ENCODE results near the gene WNT3.
A peak's percentile ranks its signal among the peaks of the same experiment; 100 is the strongest.

WNT3 gene

GRCh38 chr17:46730679-46731078 is 87.8 kb downstream of the WNT3 start:
- H3K27ac Mint-ChIP-seq: no peak overlapping the region
- H3K4me3 Mint-ChIP-seq: no peak overlapping the region
- peaks cover 37% of the 10 kb centered on the region for H3K4me1 Mint-ChIP-seq
- H3K27me3 Mint-ChIP-seq (ENCODE audit: low read depth, poor library complexity): no peaks in the 10 kb centered on the region
- peaks cover 3% of the 10 kb centered on the region for H3K36me3 Mint-ChIP-seq (ENCODE audit: low read depth)
- TF ChIP-seq, protein P1, sequence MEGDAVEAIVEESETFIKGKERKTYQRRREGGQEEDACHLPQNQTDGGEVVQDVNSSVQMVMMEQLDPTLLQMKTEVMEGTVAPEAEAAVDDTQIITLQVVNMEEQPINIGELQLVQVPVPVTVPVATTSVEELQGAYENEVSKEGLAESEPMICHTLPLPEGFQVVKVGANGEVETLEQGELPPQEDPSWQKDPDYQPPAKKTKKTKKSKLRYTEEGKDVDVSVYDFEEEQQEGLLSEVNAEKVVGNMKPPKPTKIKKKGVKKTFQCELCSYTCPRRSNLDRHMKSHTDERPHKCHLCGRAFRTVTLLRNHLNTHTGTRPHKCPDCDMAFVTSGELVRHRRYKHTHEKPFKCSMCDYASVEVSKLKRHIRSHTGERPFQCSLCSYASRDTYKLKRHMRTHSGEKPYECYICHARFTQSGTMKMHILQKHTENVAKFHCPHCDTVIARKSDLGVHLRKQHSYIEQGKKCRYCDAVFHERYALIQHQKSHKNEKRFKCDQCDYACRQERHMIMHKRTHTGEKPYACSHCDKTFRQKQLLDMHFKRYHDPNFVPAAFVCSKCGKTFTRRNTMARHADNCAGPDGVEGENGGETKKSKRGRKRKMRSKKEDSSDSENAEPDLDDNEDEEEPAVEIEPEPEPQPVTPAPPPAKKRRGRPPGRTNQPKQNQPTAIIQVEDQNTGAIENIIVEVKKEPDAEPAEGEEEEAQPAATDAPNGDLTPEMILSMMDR (IDR thresholded peaks at IDR 0.05): no peak
- no peak for DNase-seq
- H3K9me3 Mint-ChIP-seq: no peaks in the 10 kb centered on the region

GRCh38 chr17:46730026-46730425 is 88.5 kb downstream of the WNT3 start:
- TF ChIP-seq, protein P1 (IDR thresholded peaks at IDR 0.05): no peak
- H3K9me3 Mint-ChIP-seq: no peaks in the 10 kb centered on the region
- H3K27me3 Mint-ChIP-seq (ENCODE audit: low read depth, poor library complexity): no peaks in the 10 kb centered on the region
- H3K4me3 Mint-ChIP-seq: no peak overlapping the region
- no peak for DNase-seq
- H3K36me3 Mint-ChIP-seq (ENCODE audit: low read depth): peaks cover 3% of the 10 kb centered on the region
- no peak overlapping the region for H3K27ac Mint-ChIP-seq
- peaks cover 37% of the 10 kb centered on the region for H3K4me1 Mint-ChIP-seq

DNA sequence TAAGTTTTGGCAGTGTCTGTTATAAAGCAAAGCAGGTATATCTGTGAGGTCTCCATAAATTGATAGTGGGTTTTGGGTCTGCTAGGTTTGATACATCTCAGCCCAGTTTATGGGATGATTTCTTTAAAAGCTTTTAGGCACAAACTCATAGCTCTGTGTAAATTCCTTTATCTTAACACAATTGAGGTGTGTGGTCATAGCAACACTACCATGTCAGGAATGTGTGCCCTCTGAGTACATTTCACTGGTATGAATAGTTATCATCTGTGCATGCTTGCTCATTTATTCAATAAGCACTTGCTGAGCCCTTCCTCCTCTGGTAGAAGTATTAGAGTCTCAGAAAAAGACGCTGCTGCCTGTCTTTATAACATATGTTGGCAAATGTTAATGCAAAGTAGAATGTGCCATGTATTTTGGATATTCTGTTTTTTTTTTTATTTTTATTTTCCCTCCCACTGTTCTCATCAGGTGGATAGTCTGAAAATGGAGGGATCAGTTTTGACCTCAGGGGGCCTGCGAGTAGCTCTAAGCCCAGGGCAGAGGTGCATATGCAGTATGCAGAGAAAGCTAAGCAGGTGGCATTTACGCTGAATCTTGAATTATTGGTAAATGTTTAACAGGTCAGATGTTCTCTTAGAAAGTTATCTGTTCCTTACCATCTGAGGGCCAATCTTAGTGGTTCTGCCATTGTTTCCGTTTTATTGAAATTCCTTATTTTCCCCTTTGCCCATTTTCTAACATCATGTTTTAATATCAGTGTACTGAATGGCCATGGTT is 90.7 kb downstream of the WNT3 start:
- TF ChIP-seq, protein P1 (IDR thresholded peaks at IDR 0.05): no peak
- Mint-ChIP-seq H3K27ac (no peak overlapping the region), H3K36me3 (ENCODE audit: low read depth) (peaks cover 3% of the 10 kb centered on the region), H3K27me3 (ENCODE audit: low read depth, poor library complexity) (no peaks in the 10 kb centered on the region), H3K4me3 (no peak overlapping the region), H3K4me1 (peaks cover 29% of the 10 kb centered on the region), H3K9me3 (no peaks in the 10 kb centered on the region)
- DNase-seq: no peak

DNA sequence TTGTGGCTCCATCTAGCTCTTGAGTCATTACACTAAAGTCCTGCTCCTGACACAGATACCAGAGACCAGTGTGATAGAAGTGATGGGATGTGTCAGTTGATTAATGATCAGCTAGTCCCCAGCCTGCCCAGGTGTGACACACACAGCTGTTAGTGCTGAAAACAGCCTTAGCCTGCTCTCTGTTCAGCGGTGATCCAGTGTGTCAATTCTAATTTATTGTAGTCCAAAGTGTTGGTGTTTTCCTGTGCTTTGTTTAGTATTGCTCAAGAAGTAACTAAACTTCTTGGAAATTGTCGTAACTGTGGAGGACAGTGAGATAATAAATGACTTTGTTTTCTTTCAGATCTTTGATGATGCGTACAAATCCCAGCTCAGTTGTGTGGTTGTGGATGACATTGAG is 92.3 kb downstream of the WNT3 start:
- H3K27ac Mint-ChIP-seq: no peak overlapping the region
- no peaks in the 10 kb centered on the region for H3K9me3 Mint-ChIP-seq
- H3K36me3 Mint-ChIP-seq (ENCODE audit: low read depth): peaks cover 3% of the 10 kb centered on the region

GRCh38 chr17:46722662-46723285 is 95.7 kb downstream of the WNT3 start:
- Mint-ChIP-seq H3K9me3 (no peaks in the 10 kb centered on the region), H3K36me3 (ENCODE audit: low read depth) (no peaks in the 10 kb centered on the region), H3K27ac (no peak overlapping the region), H3K27me3 (ENCODE audit: low read depth, poor library complexity) (no peaks in the 10 kb centered on the region), H3K4me1 (peaks cover 15% of the 10 kb centered on the region), H3K4me3 (no peak overlapping the region)
- no peak for DNase-seq
- TF ChIP-seq, protein P1 (IDR thresholded peaks at IDR 0.05): no peak

More for the DNA sequence above, 92.3 kb downstream of the WNT3 start:
- no peaks in the 10 kb centered on the region for H3K27me3 Mint-ChIP-seq (ENCODE audit: low read depth, poor library complexity)
- H3K4me3 Mint-ChIP-seq: no peak overlapping the region
- TF ChIP-seq, protein P1 (IDR thresholded peaks at IDR 0.05): no peak
- peaks cover 19% of the 10 kb centered on the region for H3K4me1 Mint-ChIP-seq
- peak; percentile 4 for DNase-seq
